Activated B cell treated with CpG ODN at 0.5 μM for 24 hours (primary cell): ENCODE data around the gene EYS. TPM values are rescaled to one million over a fixed set of nuclear protein-coding genes. Genes with fewer than 3 reads are reported as not detected.

Source experiments
- ATAC-seq: fragments of 200-7000 bp; cut with Tn5 transposase; one replicate; pipeline ENCODE4 v1.10.0; 2021; ENCODE audit warnings: low read depth, mild to moderate bottlenecking, moderate library complexity
- CTCF ChIA-PET: fragments of 350-600 bp; sonication (Branson Sonifier 250); formaldehyde crosslinking; loops from one replicate; lab custom pipeline; 2021; ENCODE audit warnings: antibody characterized with exemption; lab: Charles Lee
- POLR2A ChIA-PET: fragments of 350-600 bp; sonication (Branson Sonifier 250); formaldehyde crosslinking; loops from one replicate; lab custom pipeline; 2021; ENCODE audit warnings: antibody characterized with exemption; lab: Charles Lee
- DNase-seq: peaks from one replicate; pipeline ENCODE4 v3.0.0; 2022
- H3K27ac Mint-ChIP-seq: one replicate; pipeline ENCODE4 v1.8.0; 2020; ENCODE audit warnings: mixed read lengths
- H3K27me3 Mint-ChIP-seq: one replicate; pipeline ENCODE4 v1.8.0; 2021; ENCODE audit warnings: mixed read lengths
- H3K36me3 Mint-ChIP-seq: one replicate; pipeline ENCODE4 v1.8.0; 2021; ENCODE audit warnings: low read depth, mixed read lengths
- H3K4me1 Mint-ChIP-seq: one replicate; pipeline ENCODE4 v1.8.0; 2021; ENCODE audit warnings: mixed read lengths
- H3K4me3 Mint-ChIP-seq: one replicate; pipeline ENCODE4 v1.8.0; 2020; ENCODE audit warnings: mild to moderate bottlenecking, mixed read lengths
- H3K9me3 Mint-ChIP-seq: one replicate; pipeline ENCODE4 v1.8.0; 2020; ENCODE audit warnings: mixed read lengths
- CTCF ChIP-seq: fragments of 200-600 bp; IDR thresholded peaks from one replicate; pipeline ENCODE4 v1.8.0; 2022; ENCODE audit warnings: antibody characterized with exemption, mild to moderate bottlenecking
- intact Hi-C: fragments of 100-400 bp; cut with micrococcal nuclease; formaldehyde crosslinking; loops from one replicate; pipeline ENCODE4 v1.15.1; 2024
- total RNA-seq: library from RNA; stranded (reverse); gene quantifications from 2 replicates; pipeline ENCODE4 v1.2.3, GENCODE V29; 2022

The EYS gene
- total RNA-seq, 1 donor from 2014 or later = not detected

- ATAC-seq (no peak), DNase-seq (no peak)
- H3K27me3 Mint-ChIP-seq = no peaks in the 10 kb centered on the region
- H3K9me3 Mint-ChIP-seq = no peaks in the 10 kb centered on the region
- intact Hi-C loops = no loop called here
- no peaks in the 10 kb centered on the region for H3K4me1 Mint-ChIP-seq
- ChIA-PET CTCF (no interaction called here), POLR2A (no interaction called here)
- no peak overlapping the region for H3K27ac Mint-ChIP-seq
- H3K36me3 Mint-ChIP-seq = peaks cover 81% of the 10 kb centered on the region
- no peak overlapping the region for H3K4me3 Mint-ChIP-seq
- no peak for TF ChIP-seq CTCF
Measured at GRCh38 chr6:63708631-63709030, 1998.4 kb downstream of the EYS start.

GRCh38 chr6:63706630-63707029 is 2000.4 kb downstream of the EYS start:
- CTCF ChIA-PET = no interaction called here
- TF ChIP-seq CTCF = no peak
- POLR2A ChIA-PET = no interaction called here
- Mint-ChIP-seq H3K4me1 (no peaks in the 10 kb centered on the region), H3K27me3 (no peaks in the 10 kb centered on the region), H3K27ac (no peak overlapping the region), H3K4me3 (no peak overlapping the region), H3K36me3 (peaks cover 80% of the 10 kb centered on the region), H3K9me3 (no peaks in the 10 kb centered on the region)
- DNase-seq = no peak
- no peak for ATAC-seq
- intact Hi-C loops = no loop called here

GRCh38 chr6:63705707-63706106 is 2001.3 kb downstream of the EYS start:
- POLR2A ChIA-PET = no interaction called here
- Mint-ChIP-seq H3K36me3 (peaks cover 79% of the 10 kb centered on the region), H3K27ac (no peak overlapping the region), H3K27me3 (no peaks in the 10 kb centered on the region), H3K9me3 (no peaks in the 10 kb centered on the region), H3K4me3 (no peak overlapping the region), H3K4me1 (no peaks in the 10 kb centered on the region)
- ATAC-seq (no peak), DNase-seq (no peak)
- intact Hi-C loops = no loop called here
- CTCF ChIA-PET = no interaction called here
- no peak for TF ChIP-seq CTCF

- no peak for ATAC-seq
- POLR2A ChIA-PET = interaction anchor here (0.7 to 1.2 kb wide), 2 partner anchors 9 to 55 kb away, joined by 3 read pairs; partner anchors contain the start of gene PHF3
Measured at GRCh38 chr6:63690221-63690620, 2016.8 kb downstream of the EYS start.

GRCh38 chr6:63689421-63689820 is 2017.6 kb downstream of the EYS start:
- H3K9me3 Mint-ChIP-seq = no peaks in the 10 kb centered on the region
- CTCF ChIA-PET = no interaction called here
- POLR2A ChIA-PET = no interaction called here
- no peak for TF ChIP-seq CTCF
- peaks cover 30% of the 10 kb centered on the region for H3K36me3 Mint-ChIP-seq
- DNase-seq = no peak
- peaks cover 23% of the 10 kb centered on the region for H3K4me1 Mint-ChIP-seq
- H3K27ac Mint-ChIP-seq = peak overlapping the region; percentile 10
- H3K4me3 Mint-ChIP-seq = no peak overlapping the region
- no peak for ATAC-seq
- no peaks in the 10 kb centered on the region for H3K27me3 Mint-ChIP-seq
- intact Hi-C loops = loop anchor here (10.0 kb wide), 1 partner anchor 115 kb away; the partner anchor contains the start of genes LOC128125822 and PTP4A1

More at GRCh38 chr6:63690221-63690620, 2016.8 kb downstream of the EYS start:
- no peak for DNase-seq
- no peaks in the 10 kb centered on the region for H3K9me3 Mint-ChIP-seq
- CTCF ChIA-PET = interaction anchor here (0.8 kb wide), 1 partner anchor 55 kb away, joined by 3 read pairs; no protein-coding TSS in a partner anchor
- TF ChIP-seq CTCF = no peak
- no peaks in the 10 kb centered on the region for H3K27me3 Mint-ChIP-seq
- no peak overlapping the region for H3K4me3 Mint-ChIP-seq
- peaks cover 28% of the 10 kb centered on the region for H3K36me3 Mint-ChIP-seq
- no peak overlapping the region for H3K27ac Mint-ChIP-seq
- intact Hi-C loops = no loop called here
- H3K4me1 Mint-ChIP-seq = peaks cover 16% of the 10 kb centered on the region
